Esophagus (tissue), 2 donors: ENCODE data around the gene UTP3. TPM values are rescaled to one million over a fixed set of nuclear protein-coding genes. Genes with fewer than 3 reads are reported as not detected.

Experiments
- H3K27ac ChIP-seq, 2 donors: one replicate each; pipeline ENCODE4 v1.5.1; 2013; ENCODE audit warnings: low read depth in 2 of 2, mild to moderate bottlenecking in 2 of 2, inconsistent platforms in 1 of 2, low read length in 1 of 2, moderate library complexity in 1 of 2
- H3K27me3 ChIP-seq, 2 donors: one replicate each; pipeline ENCODE4 v1.6.1; 2013; ENCODE audit warnings: low read length in 2 of 2, control low read depth in 1 of 2, mild to moderate bottlenecking in 1 of 2; ENCODE audit not compliant: insufficient read depth in 2 of 2, control insufficient read depth in 1 of 2
- H3K36me3 ChIP-seq, 2 donors: one replicate each; pipeline ENCODE4 v1.6.1; 2013; ENCODE audit warnings: low read length in 1 of 2; ENCODE audit not compliant: control insufficient read depth in 2 of 2, insufficient read depth in 2 of 2
- H3K4me1 ChIP-seq, 2 donors: one replicate each; pipeline ENCODE4 v1.6.1; 2013; ENCODE audit warnings: low read length in 1 of 2; ENCODE audit not compliant: control insufficient read depth in 2 of 2, insufficient read depth in 2 of 2
- H3K4me3 ChIP-seq, 2 donors: one replicate each; pipeline ENCODE4 v1.5.1; 2013; ENCODE audit warnings: low read length in 2 of 2, mild to moderate bottlenecking in 2 of 2, low read depth in 1 of 2, moderate library complexity in 1 of 2
- H3K9me3 ChIP-seq, 2 donors: one replicate each; pipeline ENCODE4 v1.6.1; 2013; ENCODE audit warnings: mild to moderate bottlenecking in 2 of 2, low read depth in 1 of 2, low read length in 1 of 2, moderate library complexity in 1 of 2; ENCODE audit not compliant: control insufficient read depth in 2 of 2, insufficient read depth in 1 of 2
- WGBS, 2 donors: extraction: QIAGEN DNeasy Blood & Tissue Kit; methylation state at CpG; one replicate each; pipeline ENCODE4 v1.1.7; 2013; 5-methylcytosine and 5-hydroxymethylcytosine counted together
- polyA plus RNA-seq, 2 donors: library from polyadenylated mRNA; stranded (reverse); fragments of 200-250 nt; gene quantifications; one replicate each; pipeline ENCODE4 v1.2.3, GENCODE V29; 2013
- donor health status: healthy with polysubstance abuse.
- donor health status: Bipolar disorder and iron deficiency.

UTP3 gene
- polyA plus RNA-seq, 2 donors, result 19.9 to 24.2 TPM

- Histone ChIP-seq H3K36me3 (peaks cover 0 to 2% of the 10 kb centered on the region in 2 donors), H3K4me1 (no peaks in the 10 kb centered on the region), H3K27me3 (no peaks in the 10 kb centered on the region), H3K4me3 (no peak overlapping the region), H3K9me3 (no peaks in the 10 kb centered on the region), H3K27ac (no peak overlapping the region)
- WGBS, 2 donors, result 82% methylated on average over 6 of the region's 6 CpGs
Measured at GRCh38 chr4:70739496-70740337, 51.4 kb downstream of the UTP3 start.

Other genes starting within 250 kb of the UTP3 start
- not detected for gene MUC7, start 216.3 kb upstream of the UTP3 start, polyA plus RNA-seq
- gene AMTN, start 170.0 kb upstream of the UTP3 start, polyA plus RNA-seq, result under 1 TPM; 0.09 to 0.47 TPM
- gene AMBN, start 96.3 kb upstream of the UTP3 start, polyA plus RNA-seq, result not detected
- not detected for gene ENAM, start 59.8 kb upstream of the UTP3 start, polyA plus RNA-seq
- gene JCHAIN, start 22.0 kb upstream of the UTP3 start, polyA plus RNA-seq, result 1 to 10 TPM; 4.2 to 5.4 TPM
- gene RUFY3, start 33.4 kb downstream of the UTP3 start, polyA plus RNA-seq, result 10 to 100 TPM; 19.4 to 25.1 TPM
- gene GRSF1, start 151.4 kb downstream of the UTP3 start, polyA plus RNA-seq, result 10 to 100 TPM; 21.5 to 39.6 TPM
- gene MOB1B, start 213.8 kb downstream of the UTP3 start, polyA plus RNA-seq, result 1 to 10 TPM; 2.8 to 3.4 TPM